Measurements from ENCODE around the gene SETD9. TPM values are rescaled to one million over a fixed set of nuclear protein-coding genes. Genes with fewer than 3 reads are reported as not detected.

The SETD9 gene
- total RNA-seq, 1 donor from 2014 or later, result 16.8 TPM

GRCh38 chr5:56961746-56962145 lies 52.4 kb downstream of the SETD9 start:
- no peak overlapping the region for H3K27ac ChIP-seq
- TF ChIP-seq CTCF (IDR thresholded peaks at IDR 0.05), result no peak
- no peaks in the 10 kb centered on the region for H3K9me3 ChIP-seq
- no peaks in the 10 kb centered on the region for H3K27me3 ChIP-seq
- H3K4me1 ChIP-seq, result no peaks in the 10 kb centered on the region
- intact Hi-C loops (cut with DNase I), result no loop called here
- no peaks in the 10 kb centered on the region for H3K36me3 ChIP-seq
- no peak overlapping the region for H3K4me3 ChIP-seq
- DNase-seq (ENCODE audit: low spot score in 2 of 2), result no peak

DNA sequence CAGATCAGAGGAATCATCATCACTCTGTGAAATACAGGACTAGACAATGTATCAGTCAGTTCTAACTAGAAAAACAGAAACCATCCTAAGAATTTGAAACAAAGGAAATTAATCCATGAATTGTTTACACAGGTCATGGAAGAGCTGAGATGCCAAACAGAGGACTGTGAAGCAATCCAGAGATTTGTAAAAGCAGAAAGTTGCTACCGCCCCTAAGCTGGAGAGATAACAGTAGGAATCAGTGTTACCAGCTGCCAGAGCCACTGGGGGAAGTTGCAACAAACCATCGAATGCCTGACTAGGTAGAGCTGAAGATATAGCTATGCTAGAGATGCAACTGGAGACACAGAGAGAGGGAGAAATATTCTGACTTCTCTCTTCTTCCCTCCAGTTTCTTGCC lies 52.9 kb downstream of the SETD9 start:
- intact Hi-C loops (cut with DNase I), result no loop called here
- Histone ChIP-seq H3K4me3 (no peak overlapping the region), H3K27ac (no peak overlapping the region), H3K4me1 (no peaks in the 10 kb centered on the region), H3K9me3 (no peaks in the 10 kb centered on the region), H3K27me3 (no peaks in the 10 kb centered on the region), H3K36me3 (no peaks in the 10 kb centered on the region)
- DNase-seq (ENCODE audit: low spot score in 2 of 2), result no peak
- TF ChIP-seq CTCF (IDR thresholded peaks at IDR 0.05), result no peak

DNA sequence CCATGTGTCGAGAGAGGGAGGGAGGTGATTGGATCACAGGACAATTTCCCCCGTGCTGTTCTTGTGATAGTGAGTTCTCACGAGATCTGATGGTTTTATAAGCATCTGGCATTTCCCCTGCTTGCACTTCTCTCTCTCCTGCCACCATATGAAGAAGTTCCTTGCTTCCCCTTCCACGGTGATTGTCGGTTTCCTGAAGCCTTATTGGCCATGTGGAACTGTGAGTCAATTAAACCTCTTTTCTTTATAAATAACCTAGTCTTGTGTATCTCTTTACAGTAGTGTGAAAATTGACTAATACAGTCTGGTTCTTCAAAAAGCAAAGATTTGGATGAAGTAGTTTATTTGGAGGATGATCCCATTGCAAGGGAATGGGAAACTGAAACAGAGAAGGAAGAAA lies 53.9 kb downstream of the SETD9 start:
- intact Hi-C loops (cut with DNase I), result no loop called here
- no peaks in the 10 kb centered on the region for H3K27me3 ChIP-seq
- no peaks in the 10 kb centered on the region for H3K4me1 ChIP-seq
- no peak overlapping the region for H3K27ac ChIP-seq
- TF ChIP-seq CTCF (IDR thresholded peaks at IDR 0.05), result no peak
- DNase-seq (ENCODE audit: low spot score in 2 of 2), result no peak
- no peaks in the 10 kb centered on the region for H3K36me3 ChIP-seq
- no peaks in the 10 kb centered on the region for H3K9me3 ChIP-seq
- H3K4me3 ChIP-seq, result no peak overlapping the region

GRCh38 chr5:56964173-56964572 lies 54.8 kb downstream of the SETD9 start:
- no peaks in the 10 kb centered on the region for H3K36me3 ChIP-seq
- DNase-seq (ENCODE audit: low spot score in 2 of 2), result no peak

More at GRCh38 chr5:56964173-56964572, 54.8 kb downstream of the SETD9 start:
- Histone ChIP-seq H3K27me3 (no peaks in the 10 kb centered on the region), H3K27ac (no peak overlapping the region), H3K9me3 (no peaks in the 10 kb centered on the region), H3K4me3 (no peak overlapping the region), H3K4me1 (no peaks in the 10 kb centered on the region)
- intact Hi-C loops (cut with DNase I), result no loop called here
- TF ChIP-seq CTCF (IDR thresholded peaks at IDR 0.05), result no peak

Other genes starting within 250 kb of the SETD9 start
- 14.7 TPM for gene MAP3K1, start 94.0 kb upstream of the SETD9 start, total RNA-seq
- gene MIER3, start 42.5 kb downstream of the SETD9 start, total RNA-seq, result 5.5 TPM